Mesodermal cell (in vitro differentiated cells): ENCODE results near the gene BEND3. TPM values are rescaled to one million over a fixed set of nuclear protein-coding genes. Genes with fewer than 3 reads are reported as not detected.
"Not testable (repeated sequence)": the region's sequence is repeated elsewhere in the genome, so short reads cannot be mapped to it uniquely, and the experiment has no call there.

Experiments
- H3K27ac ChIP-seq: 2 replicates; pipeline ENCODE4 v1.7.0; 2013; ENCODE audit warnings: mild to moderate bottlenecking, low read depth, low read length, moderate library complexity; ENCODE audit not compliant: severe bottlenecking
- H3K36me3 ChIP-seq: 2 replicates; pipeline ENCODE4 v1.7.1; 2013; ENCODE audit warnings: mild to moderate bottlenecking, low read length, moderate library complexity; ENCODE audit not compliant: control insufficient read depth, insufficient read depth
- H3K4me1 ChIP-seq: one replicate; pipeline ENCODE4 v1.7.1; 2013; ENCODE audit warnings: mild to moderate bottlenecking, low read length; ENCODE audit not compliant: insufficient read depth, control insufficient read depth, poor library complexity, severe bottlenecking
- H3K4me3 ChIP-seq: 2 replicates; pipeline ENCODE4 v1.7.0; 2013; ENCODE audit warnings: low read length, control low read depth, mild to moderate bottlenecking; ENCODE audit not compliant: insufficient read depth, poor library complexity, severe bottlenecking; ENCODE audit errors: extremely low read depth
- H3K9me3 ChIP-seq: 2 replicates; pipeline ENCODE4 v1.7.1; 2013; ENCODE audit warnings: mild to moderate bottlenecking, low read length, moderate library complexity; ENCODE audit not compliant: control insufficient read depth
- WGBS, 2 experiments: methylation state at CpG; one replicate each; pipeline ENCODE4 v1.1.5; 2013; ENCODE audit warnings: missing lambda C conversion rate in 2 of 2; ENCODE audit not compliant: insufficient coverage in 2 of 2; 5-methylcytosine and 5-hydroxymethylcytosine counted together
- polyA plus RNA-seq, 2 experiments: library from polyadenylated mRNA; stranded (reverse); fragments of 50-300 nt; gene quantifications; one replicate each; pipeline ENCODE4 v1.2.3, GENCODE V29; 2013

BEND3 gene
- polyA plus RNA-seq (2013, experiment 1 of 2), result 3.2 TPM
- 3.2 TPM for polyA plus RNA-seq (2013, experiment 2 of 2)

- 0% methylated on average over 33 to 52 of the region's 109 CpGs for WGBS, 2 experiments
- Histone ChIP-seq H3K4me3 (peak within 1 kb of the TSS; percentile 56), H3K9me3 (no peaks in the 10 kb centered on the region), H3K27ac (peak within 1 kb of the TSS; percentile 93), H3K4me1 (no peaks in the 10 kb centered on the region), H3K36me3 (no peaks in the 10 kb centered on the region)
Measured at GRCh38 chr6:107114926-107115694, at the start of gene BEND3. TSS of gene BEND3 (minus strand) at chr6:107115515. CDS start at chr6:107099285, 16,230 bp downstream.

- H3K4me1 ChIP-seq, H3K4me3 ChIP-seq, H3K36me3 ChIP-seq, H3K27ac ChIP-seq, H3K9me3 ChIP-seq: not testable (repeated sequence)
- WGBS, 2 experiments, result no CpG with 5 or more reads among the region's 5 CpGs
Measured at GRCh38 chr6:107164299-107164698, 49.0 kb upstream of the BEND3 start.

- no peaks in the 10 kb centered on the region for H3K4me1 ChIP-seq
- no peaks in the 10 kb centered on the region for H3K36me3 ChIP-seq
- no peak overlapping the region for H3K27ac ChIP-seq
- H3K9me3 ChIP-seq, result no peaks in the 10 kb centered on the region
- no peak overlapping the region for H3K4me3 ChIP-seq
- 96% methylated on average over 3 of the region's 3 CpGs; no CpG with 5 or more reads in 1 of the 2 experiments for WGBS, 2 experiments
Measured at GRCh38 chr6:107161521-107161920, 46.2 kb upstream of the BEND3 start.

- H3K4me1 ChIP-seq, result no peaks in the 10 kb centered on the region
- no peaks in the 10 kb centered on the region for H3K36me3 ChIP-seq
- WGBS, 2 experiments, result 71 to 100% methylated on average over 1 to 2 of the region's 2 CpGs
- H3K27ac ChIP-seq, result no peak overlapping the region
- no peaks in the 10 kb centered on the region for H3K9me3 ChIP-seq
- no peak overlapping the region for H3K4me3 ChIP-seq
Measured at GRCh38 chr6:107156617-107157016, 41.3 kb upstream of the BEND3 start.

GRCh38 chr6:107154801-107155160 lies 39.5 kb upstream of the BEND3 start:
- Histone ChIP-seq H3K36me3 (no peaks in the 10 kb centered on the region), H3K4me1 (no peaks in the 10 kb centered on the region), H3K9me3 (no peaks in the 10 kb centered on the region), H3K27ac (peak overlapping the region; percentile 26), H3K4me3 (no peak overlapping the region)
- WGBS, 2 experiments, result 78% methylated on average over 1 of the region's 2 CpGs; no CpG with 5 or more reads in 1 of the 2 experiments

- H3K4me3 ChIP-seq, result no peak overlapping the region
- H3K4me1 ChIP-seq, result no peaks in the 10 kb centered on the region
- H3K27ac ChIP-seq, result peak overlapping the region; percentile 47
- no peaks in the 10 kb centered on the region for H3K36me3 ChIP-seq
- 67 to 80% methylated on average over 7 to 8 of the region's 12 CpGs for WGBS, 2 experiments
- H3K9me3 ChIP-seq, result no peaks in the 10 kb centered on the region
Measured at GRCh38 chr6:107154131-107154800, 39.0 kb upstream of the BEND3 start.

- whole genome bisulfite sequencing, 2 experiments, result 93 to 97% methylated on average over 3 to 4 of the region's 8 CpGs
- H3K27ac ChIP-seq, result no peak overlapping the region
- no peaks in the 10 kb centered on the region for H3K4me1 ChIP-seq
- H3K36me3 ChIP-seq, result no peaks in the 10 kb centered on the region
- H3K9me3 ChIP-seq, result no peaks in the 10 kb centered on the region
- H3K4me3 ChIP-seq, result no peak overlapping the region
Measured at GRCh38 chr6:107152638-107153430, 37.5 kb upstream of the BEND3 start.

GRCh38 chr6:107144666-107145065 lies 29.4 kb upstream of the BEND3 start:
- Histone ChIP-seq H3K4me1 (no peaks in the 10 kb centered on the region), H3K4me3 (no peak overlapping the region), H3K27ac (no peak overlapping the region), H3K9me3 (no peaks in the 10 kb centered on the region), H3K36me3 (no peaks in the 10 kb centered on the region)
- 82 to 100% methylated on average over 2 of the region's 4 CpGs for WGBS, 2 experiments

- H3K9me3 ChIP-seq, result no peaks in the 10 kb centered on the region
- H3K27ac ChIP-seq, result no peak overlapping the region
- no peaks in the 10 kb centered on the region for H3K4me1 ChIP-seq
Measured at GRCh38 chr6:107144014-107144413, 28.7 kb upstream of the BEND3 start.

GRCh38 chr6:107140581-107140980 lies 25.3 kb upstream of the BEND3 start:
- Histone ChIP-seq H3K9me3 (no peaks in the 10 kb centered on the region), H3K4me1 (no peaks in the 10 kb centered on the region), H3K27ac (no peak overlapping the region), H3K36me3 (no peaks in the 10 kb centered on the region), H3K4me3 (no peak overlapping the region)
- 67% methylated on average over 1 of the region's 3 CpGs; no CpG with 5 or more reads in 1 of the 2 experiments for WGBS, 2 experiments

More at GRCh38 chr6:107144014-107144413, 28.7 kb upstream of the BEND3 start:
- H3K36me3 ChIP-seq, result no peaks in the 10 kb centered on the region
- no peak overlapping the region for H3K4me3 ChIP-seq
